HepG2 (cell line): ENCODE results near the gene HAPLN2. TPM values are rescaled to one million over a fixed set of nuclear protein-coding genes. Genes with fewer than 3 reads are reported as not detected.
A peak's percentile ranks its signal among the peaks of the same experiment; 100 is the strongest.

Source experiments
- FOXC1 ChIP-seq: sonication (generic); formaldehyde crosslinking; IDR thresholded peaks from 2 replicates; pipeline ENCODE4 v1.8.0; 2022; ENCODE audit warnings: mild to moderate bottlenecking, missing genetic modification reagents, borderline replicate concordance
- MXI1 ChIP-seq: IDR thresholded peaks from 3 replicates; pipeline ENCODE4 v1.6.1; 2012; ENCODE audit warnings: low read depth, low read length, inconsistent platforms, borderline replicate concordance
- SMAD3 ChIP-seq: sonication (generic); formaldehyde crosslinking; IDR thresholded peaks from 2 replicates; pipeline ENCODE4 v1.4.0; 2020; ENCODE audit warnings: missing genetic modification reagents
- SNAI1 ChIP-seq: sonication (generic); formaldehyde crosslinking; IDR thresholded peaks from 2 replicates; pipeline ENCODE4 v1.5.0; 2020; ENCODE audit warnings: mild to moderate bottlenecking, missing genetic modification reagents, borderline replicate concordance
- SOX13 ChIP-seq, 3 experiments: fragments of 450-650 bp in 1 of 3; sonication (generic) in 1 of 3; formaldehyde crosslinking in 1 of 3; IDR thresholded peaks in 2 of 3; conservative IDR thresholded peaks in 1 of 3; 2 replicates each; pipeline versions ENCODE4 v1.5.0 to v1.6.1; 2016 to 2020; ENCODE audit warnings: antibody characterized with exemption in 1 of 3, mild to moderate bottlenecking in 1 of 3, missing compliant biosample characterization in 1 of 3, missing genetic modification reagents in 1 of 3, moderate library complexity in 1 of 3
- TARDBP ChIP-seq: sonication (generic); formaldehyde crosslinking; IDR thresholded peaks from 2 replicates; pipeline ENCODE4 v1.8.0; 2022; ENCODE audit warnings: mild to moderate bottlenecking, missing genetic modification reagents
- TBX2 ChIP-seq: sonication (generic); formaldehyde crosslinking; IDR thresholded peaks from 2 replicates; pipeline ENCODE4 v1.5.0; 2020; ENCODE audit warnings: missing genetic modification reagents, mild to moderate bottlenecking, borderline replicate concordance
- WIZ ChIP-seq: sonication (generic); formaldehyde crosslinking; IDR thresholded peaks from 2 replicates; pipeline ENCODE4 v1.5.1; 2020; ENCODE audit warnings: mild to moderate bottlenecking, missing genetic modification reagents
- ZNF34 ChIP-seq: sonication (generic); formaldehyde crosslinking; IDR thresholded peaks from 2 replicates; pipeline ENCODE4 v1.4.0; 2020; ENCODE audit warnings: mild to moderate bottlenecking, missing genetic modification reagents, borderline replicate concordance
- ZNF652 ChIP-seq: IDR thresholded peaks from 2 replicates; pipeline ENCODE4 v1.6.1; 2016; ENCODE audit warnings: low read depth, borderline replicate concordance
- ZNF777 ChIP-seq: sonication (generic); formaldehyde crosslinking; IDR thresholded peaks from 2 replicates; pipeline ENCODE4 v1.4.0; 2020; ENCODE audit warnings: missing genetic modification reagents
- ZNF850 ChIP-seq: sonication (generic); formaldehyde crosslinking; conservative IDR thresholded peaks from 2 replicates; pipeline ENCODE4 v1.9.0; 2021; ENCODE audit warnings: mild to moderate bottlenecking, missing genetic modification reagents
- polyA plus RNA-seq, 8 experiments: library from polyadenylated mRNA; depleted of rRNA in 3 of 8; stranded (reverse) in 7 of 8; unstranded in 1 of 8; fragments of >200 nt; fragmentation: Illumina TruSeq in 4 of 8; extraction: Trizol in 4 of 8; gene quantifications; 2 replicates each; pipeline versions ENCODE4 v1.2.1 to v1.2.3, GENCODE V29; 2011 to 2016; ENCODE audit warnings: low read depth in 4 of 8, missing spikeins in 1 of 8, mixed read lengths in 1 of 8; ENCODE audit not compliant: insufficient read depth in 1 of 8
- total RNA-seq, 5 experiments: library from RNA; depleted of rRNA; stranded (reverse); fragments of >200 nt; fragmentation: Illumina TruSeq; extraction: Trizol; gene quantifications; 2 replicates each; pipeline ENCODE4 v1.2.3, GENCODE V29; 2016; ENCODE audit warnings: low read depth in 1 of 5
- TF ChIP-seq, protein P1 (sequence below): IDR thresholded peaks from 2 replicates; pipeline ENCODE4 v1.6.1; 2016; ENCODE audit warnings: low read depth, control low read depth
- TF ChIP-seq, protein P2 (sequence below): sonication (generic); formaldehyde crosslinking; IDR thresholded peaks from 2 replicates; pipeline ENCODE4 v1.5.0; 2020; ENCODE audit warnings: missing genetic modification reagents
- TF ChIP-seq, protein P3 (sequence below): sonication (generic); formaldehyde crosslinking; IDR thresholded peaks from 2 replicates; pipeline ENCODE4 v1.4.0; 2020; ENCODE audit warnings: mild to moderate bottlenecking, missing genetic modification reagents, borderline replicate concordance
- TF ChIP-seq, protein P4 (sequence below): sonication (generic); formaldehyde crosslinking; IDR thresholded peaks from one replicate; pipeline ENCODE4 v1.5.1; 2020; ENCODE audit warnings: mild to moderate bottlenecking, missing genetic modification reagents; ENCODE audit errors: not compliant biosample characterization

The HAPLN2 gene
- total and polyA plus RNA-seq, 2 of the 13 experiments (the other 11 are each of a cell fraction or from before 2014, with no cell fraction given) = not detected

DNA sequence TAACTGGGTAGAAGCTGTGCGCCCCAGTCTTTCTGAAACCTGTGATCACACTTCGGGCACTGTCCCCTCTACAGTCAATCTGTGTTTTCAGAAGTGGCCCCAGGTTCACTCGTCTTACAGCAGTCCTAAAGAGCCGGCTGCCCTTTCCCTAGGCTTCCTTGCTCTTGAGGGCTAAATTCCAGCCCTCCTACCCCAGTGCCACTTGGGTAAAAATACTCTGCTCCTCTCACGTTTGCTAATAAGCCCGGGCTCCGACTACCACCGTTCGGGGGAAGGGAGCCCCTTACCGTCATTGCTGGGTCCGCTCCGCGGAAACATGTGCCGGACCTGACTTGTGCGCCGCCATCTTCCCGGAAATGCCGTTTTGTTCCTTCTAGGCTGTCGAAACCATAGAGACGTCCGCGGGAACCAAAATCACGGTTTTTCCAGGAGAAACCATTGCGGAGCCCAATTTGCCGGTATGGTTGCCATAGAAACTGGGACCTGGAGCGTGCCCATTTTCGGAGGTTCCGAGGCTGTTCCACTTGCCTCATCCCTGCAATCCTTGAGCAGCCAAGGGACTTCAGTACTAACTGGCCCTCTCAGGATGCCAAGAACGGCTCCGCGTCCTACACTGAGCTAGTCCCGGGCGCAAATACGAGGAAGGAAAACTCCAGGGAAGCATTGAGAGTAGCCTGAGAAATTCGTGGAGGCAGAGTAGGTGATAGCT is 17.9 kb upstream of the HAPLN2 start, which contains the start of gene GPATCH4 (continued):
- TF ChIP-seq, protein P1, sequence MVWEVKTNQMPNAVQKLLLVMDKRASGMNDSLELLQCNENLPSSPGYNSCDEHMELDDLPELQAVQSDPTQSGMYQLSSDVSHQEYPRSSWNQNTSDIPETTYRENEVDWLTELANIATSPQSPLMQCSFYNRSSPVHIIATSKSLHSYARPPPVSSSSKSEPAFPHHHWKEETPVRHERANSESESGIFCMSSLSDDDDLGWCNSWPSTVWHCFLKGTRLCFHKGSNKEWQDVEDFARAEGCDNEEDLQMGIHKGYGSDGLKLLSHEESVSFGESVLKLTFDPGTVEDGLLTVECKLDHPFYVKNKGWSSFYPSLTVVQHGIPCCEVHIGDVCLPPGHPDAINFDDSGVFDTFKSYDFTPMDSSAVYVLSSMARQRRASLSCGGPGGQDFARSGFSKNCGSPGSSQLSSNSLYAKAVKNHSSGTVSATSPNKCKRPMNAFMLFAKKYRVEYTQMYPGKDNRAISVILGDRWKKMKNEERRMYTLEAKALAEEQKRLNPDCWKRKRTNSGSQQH (CRISPR knock-in tag) = peak; percentile 94; the same call in 1 of the 2 replicates
- TF ChIP-seq SOX13 (IDR thresholded peaks at IDR 0.05) (no peak), SOX13 (CRISPR knock-in tag; conservative IDR thresholded peaks at IDR 0.05 in 1 of 2, IDR thresholded peaks at IDR 0.05 in 1 of 2) (peak in 1 of 2 experiments; percentile 14; a peak in 2 of 4 replicates), ZNF652 (CRISPR knock-in tag) (no peak), TARDBP (peak; percentile 78; the same call in 1 of the 2 replicates), SMAD3 (CRISPR knock-in tag) (peak; percentile 70; the same call in 1 of the 2 replicates), SNAI1 (CRISPR knock-in tag) (no peak), FOXC1 (CRISPR knock-in tag) (peak; percentile 58; the same call in 1 of the 2 replicates), MXI1 (peak; percentile 100), TBX2 (CRISPR knock-in tag) (peak; percentile 72), ZNF850 (CRISPR knock-in tag) (no peak), WIZ (no peak), ZNF34 (no peak), ZNF777 (CRISPR knock-in tag) (peak; percentile 56; the same call in 1 of the 2 replicates)
- TF ChIP-seq, protein P2, sequence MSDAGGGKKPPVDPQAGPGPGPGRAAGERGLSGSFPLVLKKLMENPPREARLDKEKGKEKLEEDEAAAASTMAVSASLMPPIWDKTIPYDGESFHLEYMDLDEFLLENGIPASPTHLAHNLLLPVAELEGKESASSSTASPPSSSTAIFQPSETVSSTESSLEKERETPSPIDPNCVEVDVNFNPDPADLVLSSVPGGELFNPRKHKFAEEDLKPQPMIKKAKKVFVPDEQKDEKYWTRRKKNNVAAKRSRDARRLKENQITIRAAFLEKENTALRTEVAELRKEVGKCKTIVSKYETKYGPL (CRISPR knock-in tag) = no peak
- TF ChIP-seq, protein P3, sequence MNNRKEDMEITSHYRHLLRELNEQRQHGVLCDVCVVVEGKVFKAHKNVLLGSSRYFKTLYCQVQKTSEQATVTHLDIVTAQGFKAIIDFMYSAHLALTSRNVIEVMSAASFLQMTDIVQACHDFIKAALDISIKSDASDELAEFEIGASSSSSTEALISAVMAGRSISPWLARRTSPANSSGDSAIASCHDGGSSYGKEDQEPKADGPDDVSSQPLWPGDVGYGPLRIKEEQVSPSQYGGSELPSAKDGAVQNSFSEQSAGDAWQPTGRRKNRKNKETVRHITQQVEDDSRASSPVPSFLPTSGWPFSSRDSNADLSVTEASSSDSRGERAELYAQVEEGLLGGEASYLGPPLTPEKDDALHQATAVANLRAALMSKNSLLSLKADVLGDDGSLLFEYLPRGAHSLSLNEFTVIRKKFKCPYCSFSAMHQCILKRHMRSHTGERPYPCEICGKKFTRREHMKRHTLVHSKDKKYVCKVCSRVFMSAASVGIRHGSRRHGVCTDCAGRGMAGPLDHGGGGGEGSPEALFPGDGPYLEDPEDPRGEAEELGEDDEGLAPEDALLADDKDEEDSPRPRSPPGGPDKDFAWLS (CRISPR knock-in tag) = no peak
- TF ChIP-seq, protein P4, sequence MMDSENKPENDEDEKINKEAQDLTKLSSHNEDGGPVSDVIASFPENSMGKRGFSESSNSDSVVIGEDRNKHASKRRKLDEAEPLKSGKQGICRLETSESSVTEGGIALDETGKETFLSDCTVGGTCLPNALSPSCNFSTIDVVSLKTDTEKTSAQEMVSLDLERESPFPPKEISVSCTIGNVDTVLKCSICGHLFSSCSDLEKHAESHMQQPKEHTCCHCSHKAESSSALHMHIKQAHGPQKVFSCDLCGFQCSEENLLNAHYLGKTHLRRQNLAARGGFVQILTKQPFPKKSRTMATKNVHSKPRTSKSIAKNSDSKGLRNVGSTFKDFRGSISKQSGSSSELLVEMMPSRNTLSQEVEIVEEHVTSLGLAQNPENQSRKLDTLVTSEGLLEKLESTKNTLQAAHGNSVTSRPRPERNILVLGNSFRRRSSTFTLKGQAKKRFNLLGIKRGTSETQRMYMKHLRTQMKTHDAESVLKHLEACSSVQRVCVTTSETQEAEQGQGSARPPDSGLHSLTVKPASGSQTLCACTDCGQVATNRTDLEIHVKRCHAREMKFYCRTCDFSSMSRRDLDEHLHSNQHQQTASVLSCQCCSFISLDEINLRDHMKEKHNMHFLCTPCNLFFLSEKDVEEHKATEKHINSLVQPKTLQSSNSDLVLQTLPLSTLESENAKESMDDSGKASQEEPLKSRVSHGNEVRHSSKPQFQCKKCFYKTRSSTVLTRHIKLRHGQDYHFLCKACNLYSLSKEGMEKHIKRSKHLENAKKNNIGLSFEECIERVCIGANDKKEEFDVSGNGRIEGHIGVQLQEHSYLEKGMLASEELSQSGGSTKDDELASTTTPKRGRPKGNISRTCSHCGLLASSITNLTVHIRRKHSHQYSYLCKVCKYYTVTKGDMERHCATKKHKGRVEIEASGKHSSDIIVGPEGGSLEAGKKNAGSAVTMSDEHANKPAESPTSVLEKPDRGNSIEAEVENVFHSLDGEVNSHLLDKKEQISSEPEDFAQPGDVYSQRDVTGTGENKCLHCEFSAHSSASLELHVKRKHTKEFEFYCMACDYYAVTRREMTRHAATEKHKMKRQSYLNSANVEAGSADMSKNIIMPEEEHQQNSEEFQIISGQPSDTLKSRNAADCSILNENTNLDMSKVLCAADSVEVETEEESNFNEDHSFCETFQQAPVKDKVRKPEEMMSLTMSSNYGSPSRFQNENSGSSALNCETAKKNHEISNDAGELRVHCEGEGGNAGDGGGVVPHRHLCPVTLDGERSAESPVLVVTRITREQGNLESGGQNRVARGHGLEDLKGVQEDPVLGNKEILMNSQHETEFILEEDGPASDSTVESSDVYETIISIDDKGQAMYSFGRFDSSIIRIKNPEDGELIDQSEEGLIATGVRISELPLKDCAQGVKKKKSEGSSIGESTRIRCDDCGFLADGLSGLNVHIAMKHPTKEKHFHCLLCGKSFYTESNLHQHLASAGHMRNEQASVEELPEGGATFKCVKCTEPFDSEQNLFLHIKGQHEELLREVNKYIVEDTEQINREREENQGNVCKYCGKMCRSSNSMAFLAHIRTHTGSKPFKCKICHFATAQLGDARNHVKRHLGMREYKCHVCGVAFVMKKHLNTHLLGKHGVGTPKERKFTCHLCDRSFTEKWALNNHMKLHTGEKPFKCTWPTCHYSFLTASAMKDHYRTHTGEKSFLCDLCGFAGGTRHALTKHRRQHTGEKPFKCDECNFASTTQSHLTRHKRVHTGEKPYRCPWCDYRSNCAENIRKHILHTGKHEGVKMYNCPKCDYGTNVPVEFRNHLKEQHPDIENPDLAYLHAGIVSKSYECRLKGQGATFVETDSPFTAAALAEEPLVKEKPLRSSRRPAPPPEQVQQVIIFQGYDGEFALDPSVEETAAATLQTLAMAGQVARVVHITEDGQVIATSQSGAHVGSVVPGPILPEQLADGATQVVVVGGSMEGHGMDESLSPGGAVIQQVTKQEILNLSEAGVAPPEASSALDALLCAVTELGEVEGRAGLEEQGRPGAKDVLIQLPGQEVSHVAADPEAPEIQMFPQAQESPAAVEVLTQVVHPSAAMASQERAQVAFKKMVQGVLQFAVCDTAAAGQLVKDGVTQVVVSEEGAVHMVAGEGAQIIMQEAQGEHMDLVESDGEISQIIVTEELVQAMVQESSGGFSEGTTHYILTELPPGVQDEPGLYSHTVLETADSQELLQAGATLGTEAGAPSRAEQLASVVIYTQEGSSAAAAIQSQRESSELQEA (CRISPR knock-in tag) = no peak
